A673 (cell line): Measurements from ENCODE around the gene DNPH1. TPM values are rescaled to one million over a fixed set of nuclear protein-coding genes. Genes with fewer than 3 reads are reported as not detected.

Experiments
- BruUV-seq: library from RNA; stranded (reverse); fragments of 400-500 nt; replicated peaks from 2 replicates; lab custom pipeline; 2021; lab: Mats Ljungman, UMichigan
- CTCF ChIA-PET: fragments of 300-600 bp; sonication (Branson Sonifier 250); formaldehyde crosslinking; loops from one replicate; lab custom pipeline; 2022; ENCODE audit warnings: antibody characterized with exemption; lab: Charles Lee
- POLR2A ChIA-PET: fragments of 300-600 bp; sonication (Branson Sonifier 250); formaldehyde crosslinking; loops from one replicate; lab custom pipeline; 2022; ENCODE audit warnings: antibody characterized with exemption; ENCODE audit not compliant: low non-redundant PET; lab: Charles Lee
- DNase-seq: peaks from one replicate; pipeline ENCODE4 v3.0.0-alpha.2; 2015; ENCODE audit warnings: low spot score
- H3K27ac ChIP-seq: fragments of 200-600 bp; sonication (generic); 2 replicates; pipeline ENCODE4 v1.5.1; 2016; ENCODE audit warnings: mixed run types, low read depth, mild to moderate bottlenecking, mixed read lengths, antibody characterized with exemption, low read length; ENCODE audit not compliant: poor library complexity, severe bottlenecking
- H3K27me3 ChIP-seq: fragments of 200-600 bp; sonication (generic); replicated peaks from 2 replicates; pipeline ENCODE4 v1.6.1; 2017; ENCODE audit warnings: mixed run types, low read depth, mild to moderate bottlenecking, mixed read lengths, antibody characterized with exemption, low read length; ENCODE audit not compliant: insufficient read depth, poor library complexity
- H3K36me3 ChIP-seq: fragments of 200-600 bp; sonication (generic); 2 replicates; pipeline ENCODE4 v1.6.1; 2016; ENCODE audit warnings: mixed run types, mild to moderate bottlenecking, mixed read lengths, antibody characterized with exemption, low read length; ENCODE audit not compliant: insufficient read depth, poor library complexity, severe bottlenecking
- H3K4me1 ChIP-seq: fragments of 200-600 bp; sonication (generic); 2 replicates; pipeline ENCODE4 v1.6.1; 2017; ENCODE audit warnings: mixed run types, mild to moderate bottlenecking, mixed read lengths, antibody characterized with exemption, low read length; ENCODE audit not compliant: insufficient read depth, poor library complexity, severe bottlenecking
- H3K4me3 ChIP-seq: fragments of 200-600 bp; sonication (generic); 2 replicates; pipeline ENCODE4 v1.5.1; 2016; ENCODE audit warnings: low read depth, mixed run types, mild to moderate bottlenecking, mixed read lengths, low read length; ENCODE audit not compliant: poor library complexity, severe bottlenecking
- H3K9me3 ChIP-seq: fragments of 200-600 bp; sonication (generic); 2 replicates; pipeline ENCODE4 v1.6.1; 2016; ENCODE audit warnings: mixed run types, low read depth, mild to moderate bottlenecking, mixed read lengths, antibody characterized with exemption, low read length; ENCODE audit not compliant: poor library complexity, severe bottlenecking
- EZH2 ChIP-seq: fragments of 200-600 bp; sonication (generic); IDR thresholded peaks from 2 replicates; pipeline ENCODE4 v1.6.1; 2017; ENCODE audit warnings: borderline replicate concordance, low read depth, mild to moderate bottlenecking, mixed read lengths, antibody characterized with exemption, low read length; ENCODE audit not compliant: poor library complexity, severe bottlenecking
- intact Hi-C: fragments of 100-400 bp; cut with micrococcal nuclease; formaldehyde crosslinking; loops from one replicate; pipeline ENCODE4 v1.10.0; 2022; ENCODE audit not compliant: unreplicated experiment
- total RNA-seq: library from RNA; stranded (reverse); gene quantifications from 2 replicates; pipeline ENCODE4 v1.2.3, GENCODE V29; 2021
- TF ChIP-seq, protein P1 (sequence below): fragments of 300-800, 200-600 bp; sonication (generic); conservative IDR thresholded peaks from 2 replicates; pipeline ENCODE4 v1.5.1; 2017; ENCODE audit warnings: low read depth, mild to moderate bottlenecking, antibody characterized with exemption, low read length, moderate library complexity, mixed read lengths

DNPH1 gene
- total RNA-seq, 1 experiment from 2014 or later: 55.1 TPM

DNA sequence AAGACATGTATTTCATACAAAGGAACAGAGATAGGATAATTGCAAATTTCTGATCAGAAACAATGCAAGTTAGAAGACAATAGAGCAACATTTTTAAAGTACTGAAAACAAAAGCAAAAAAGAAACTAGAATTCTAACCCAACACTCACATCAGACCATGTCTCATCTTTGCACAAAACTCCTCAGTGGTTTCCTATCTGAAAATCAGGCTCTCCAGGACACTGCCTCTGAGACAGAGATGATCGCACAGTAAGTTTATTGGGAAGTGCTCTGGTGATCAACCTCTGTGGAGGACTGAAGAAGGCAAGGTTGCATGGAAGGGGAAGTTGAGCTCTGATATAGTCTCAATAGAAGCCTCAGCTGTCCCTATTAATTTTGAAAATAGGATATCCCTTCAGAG is 11.7 kb upstream of the DNPH1 start:
- POLR2A ChIA-PET: no interaction called here
- Histone ChIP-seq H3K27me3 (peaks cover 66% of the 10 kb centered on the region), H3K9me3 (peaks cover 3% of the 10 kb centered on the region), H3K4me1 (no peaks in the 10 kb centered on the region), H3K27ac (no peak overlapping the region), H3K4me3 (no peak overlapping the region), H3K36me3 (no peaks in the 10 kb centered on the region)
- no peak for DNase-seq
- no TSS peak for BruUV-seq
- CTCF ChIA-PET: no interaction called here
- intact Hi-C loops: no loop called here
- TF ChIP-seq, protein P1, sequence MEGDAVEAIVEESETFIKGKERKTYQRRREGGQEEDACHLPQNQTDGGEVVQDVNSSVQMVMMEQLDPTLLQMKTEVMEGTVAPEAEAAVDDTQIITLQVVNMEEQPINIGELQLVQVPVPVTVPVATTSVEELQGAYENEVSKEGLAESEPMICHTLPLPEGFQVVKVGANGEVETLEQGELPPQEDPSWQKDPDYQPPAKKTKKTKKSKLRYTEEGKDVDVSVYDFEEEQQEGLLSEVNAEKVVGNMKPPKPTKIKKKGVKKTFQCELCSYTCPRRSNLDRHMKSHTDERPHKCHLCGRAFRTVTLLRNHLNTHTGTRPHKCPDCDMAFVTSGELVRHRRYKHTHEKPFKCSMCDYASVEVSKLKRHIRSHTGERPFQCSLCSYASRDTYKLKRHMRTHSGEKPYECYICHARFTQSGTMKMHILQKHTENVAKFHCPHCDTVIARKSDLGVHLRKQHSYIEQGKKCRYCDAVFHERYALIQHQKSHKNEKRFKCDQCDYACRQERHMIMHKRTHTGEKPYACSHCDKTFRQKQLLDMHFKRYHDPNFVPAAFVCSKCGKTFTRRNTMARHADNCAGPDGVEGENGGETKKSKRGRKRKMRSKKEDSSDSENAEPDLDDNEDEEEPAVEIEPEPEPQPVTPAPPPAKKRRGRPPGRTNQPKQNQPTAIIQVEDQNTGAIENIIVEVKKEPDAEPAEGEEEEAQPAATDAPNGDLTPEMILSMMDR: no peak
- TF ChIP-seq EZH2: no peak

GRCh38 chr6:43239054-43239453 is 9.8 kb upstream of the DNPH1 start:
- Histone ChIP-seq H3K4me3 (no peak overlapping the region), H3K9me3 (peaks cover 3% of the 10 kb centered on the region), H3K27me3 (peaks cover 52% of the 10 kb centered on the region), H3K27ac (no peak overlapping the region), H3K4me1 (no peaks in the 10 kb centered on the region), H3K36me3 (no peaks in the 10 kb centered on the region)
- TF ChIP-seq EZH2: no peak
- TF ChIP-seq, protein P1: no peak
- ChIA-PET POLR2A (interaction anchor here (0.7 kb wide), 2 partner anchors 18 to 396 kb away, joined by 6 to 7 read pairs; no protein-coding TSS in a partner anchor), CTCF (interaction anchor here (1.6 kb wide), 1 partner anchor 10 kb away, joined by 6 read pairs; the partner anchor contains the start of gene DNPH1)
- intact Hi-C loops: no loop called here
- DNase-seq: no peak
- no TSS peak for BruUV-seq

- intact Hi-C loops: no loop called here
- Histone ChIP-seq H3K27ac (no peak overlapping the region), H3K4me3 (no peak overlapping the region), H3K36me3 (no peaks in the 10 kb centered on the region), H3K4me1 (no peaks in the 10 kb centered on the region), H3K9me3 (peaks cover 3% of the 10 kb centered on the region), H3K27me3 (peaks cover 20% of the 10 kb centered on the region)
- no peak for DNase-seq
- TF ChIP-seq, protein P1: no peak
- POLR2A ChIA-PET: no interaction called here
- CTCF ChIA-PET: no interaction called here
- BruUV-seq: no TSS peak
Measured at GRCh38 chr6:43235841-43236240, 6.6 kb upstream of the DNPH1 start.
